Measurements from ENCODE around the gene CEMIP.

DNA sequence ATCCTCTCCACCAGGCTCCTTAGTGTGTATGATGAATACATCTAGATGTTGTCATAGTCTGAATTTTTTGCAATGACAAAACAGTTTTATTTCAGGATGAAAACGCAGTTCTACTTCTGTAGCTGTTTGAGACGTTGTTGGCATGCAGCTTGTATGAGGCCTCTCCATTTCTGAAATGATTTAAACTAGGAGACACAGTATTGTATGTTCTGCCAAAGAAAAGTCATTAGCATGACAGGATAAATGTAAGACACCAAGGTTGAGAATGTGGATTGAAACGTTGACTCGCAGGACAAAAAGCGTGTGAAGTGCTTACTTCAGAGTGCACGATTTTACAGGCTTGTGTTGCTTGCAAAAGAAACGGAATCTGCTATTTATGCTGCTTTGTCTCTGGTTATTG, 48.8 kb upstream of the CEMIP start:
- TF ChIP-seq GABPA (IDR thresholded peaks at IDR 0.05; ENCODE audit: low read depth): no peak
- TF ChIP-seq, protein P1, sequence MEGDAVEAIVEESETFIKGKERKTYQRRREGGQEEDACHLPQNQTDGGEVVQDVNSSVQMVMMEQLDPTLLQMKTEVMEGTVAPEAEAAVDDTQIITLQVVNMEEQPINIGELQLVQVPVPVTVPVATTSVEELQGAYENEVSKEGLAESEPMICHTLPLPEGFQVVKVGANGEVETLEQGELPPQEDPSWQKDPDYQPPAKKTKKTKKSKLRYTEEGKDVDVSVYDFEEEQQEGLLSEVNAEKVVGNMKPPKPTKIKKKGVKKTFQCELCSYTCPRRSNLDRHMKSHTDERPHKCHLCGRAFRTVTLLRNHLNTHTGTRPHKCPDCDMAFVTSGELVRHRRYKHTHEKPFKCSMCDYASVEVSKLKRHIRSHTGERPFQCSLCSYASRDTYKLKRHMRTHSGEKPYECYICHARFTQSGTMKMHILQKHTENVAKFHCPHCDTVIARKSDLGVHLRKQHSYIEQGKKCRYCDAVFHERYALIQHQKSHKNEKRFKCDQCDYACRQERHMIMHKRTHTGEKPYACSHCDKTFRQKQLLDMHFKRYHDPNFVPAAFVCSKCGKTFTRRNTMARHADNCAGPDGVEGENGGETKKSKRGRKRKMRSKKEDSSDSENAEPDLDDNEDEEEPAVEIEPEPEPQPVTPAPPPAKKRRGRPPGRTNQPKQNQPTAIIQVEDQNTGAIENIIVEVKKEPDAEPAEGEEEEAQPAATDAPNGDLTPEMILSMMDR (IDR thresholded peaks at IDR 0.05; ENCODE audit: insufficient read depth, low read length): no peak
- TF ChIP-seq POLR2AphosphoS5 (IDR thresholded peaks at IDR 0.05; ENCODE audit: low read depth): no peak
- TF ChIP-seq SPI1 (IDR thresholded peaks at IDR 0.05; ENCODE audit: borderline replicate concordance, low read depth): no peak
- TF ChIP-seq, protein P2, sequence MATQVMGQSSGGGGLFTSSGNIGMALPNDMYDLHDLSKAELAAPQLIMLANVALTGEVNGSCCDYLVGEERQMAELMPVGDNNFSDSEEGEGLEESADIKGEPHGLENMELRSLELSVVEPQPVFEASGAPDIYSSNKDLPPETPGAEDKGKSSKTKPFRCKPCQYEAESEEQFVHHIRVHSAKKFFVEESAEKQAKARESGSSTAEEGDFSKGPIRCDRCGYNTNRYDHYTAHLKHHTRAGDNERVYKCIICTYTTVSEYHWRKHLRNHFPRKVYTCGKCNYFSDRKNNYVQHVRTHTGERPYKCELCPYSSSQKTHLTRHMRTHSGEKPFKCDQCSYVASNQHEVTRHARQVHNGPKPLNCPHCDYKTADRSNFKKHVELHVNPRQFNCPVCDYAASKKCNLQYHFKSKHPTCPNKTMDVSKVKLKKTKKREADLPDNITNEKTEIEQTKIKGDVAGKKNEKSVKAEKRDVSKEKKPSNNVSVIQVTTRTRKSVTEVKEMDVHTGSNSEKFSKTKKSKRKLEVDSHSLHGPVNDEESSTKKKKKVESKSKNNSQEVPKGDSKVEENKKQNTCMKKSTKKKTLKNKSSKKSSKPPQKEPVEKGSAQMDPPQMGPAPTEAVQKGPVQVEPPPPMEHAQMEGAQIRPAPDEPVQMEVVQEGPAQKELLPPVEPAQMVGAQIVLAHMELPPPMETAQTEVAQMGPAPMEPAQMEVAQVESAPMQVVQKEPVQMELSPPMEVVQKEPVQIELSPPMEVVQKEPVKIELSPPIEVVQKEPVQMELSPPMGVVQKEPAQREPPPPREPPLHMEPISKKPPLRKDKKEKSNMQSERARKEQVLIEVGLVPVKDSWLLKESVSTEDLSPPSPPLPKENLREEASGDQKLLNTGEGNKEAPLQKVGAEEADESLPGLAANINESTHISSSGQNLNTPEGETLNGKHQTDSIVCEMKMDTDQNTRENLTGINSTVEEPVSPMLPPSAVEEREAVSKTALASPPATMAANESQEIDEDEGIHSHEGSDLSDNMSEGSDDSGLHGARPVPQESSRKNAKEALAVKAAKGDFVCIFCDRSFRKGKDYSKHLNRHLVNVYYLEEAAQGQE (IDR thresholded peaks at IDR 0.05; ENCODE audit: insufficient replicate concordance, low read depth): no peak

Measured in HL-60 (cell line).